Upper lobe of right lung (tissue), 1 donor: ENCODE results near the gene KLHL8. TPM values are rescaled to one million over a fixed set of nuclear protein-coding genes. Genes with fewer than 3 reads are reported as not detected.

Source experiments
- ATAC-seq: fragments of 200-7000 bp; cut with Tn5 transposase; one replicate; pipeline ENCODE4 v1.9.1; 2020; ENCODE audit warnings: mild to moderate bottlenecking, moderate library complexity
- DNase-seq: peaks from one replicate; pipeline ENCODE4 v3.0.0-alpha.2; 2020
- H3K27ac ChIP-seq: fragments of 200-600 bp; one replicate; pipeline ENCODE4 v1.8.0; 2022
- H3K27me3 ChIP-seq: fragments of 200-600 bp; one replicate; pipeline ENCODE4 v1.8.0; 2022; ENCODE audit warnings: mild to moderate bottlenecking
- H3K36me3 ChIP-seq: fragments of 200-600 bp; one replicate; pipeline ENCODE4 v1.8.0; 2022
- H3K4me1 ChIP-seq: fragments of 200-600 bp; one replicate; pipeline ENCODE4 v1.8.0; 2022
- H3K4me3 ChIP-seq: fragments of 200-600 bp; one replicate; pipeline ENCODE4 v1.8.0; 2022; ENCODE audit warnings: mild to moderate bottlenecking
- H3K9me3 ChIP-seq: fragments of 200-600 bp; one replicate; pipeline ENCODE4 v1.8.0; 2022
- intact Hi-C: fragments of 100-400 bp; cut with DNase I; formaldehyde crosslinking; loops from one replicate; pipeline ENCODE4 v1.11.0; 2022
- total RNA-seq: library from RNA; stranded (reverse); fragmentation: NEBNext Ultra II Directional; extraction: Animal tissue kit (Norgen Biotek cat#: 25700); gene quantifications from one replicate; pipeline ENCODE4 v1.2.1, GENCODE V29; 2021
- TF ChIP-seq, protein P1 (sequence below): fragments of 200-600 bp; IDR thresholded peaks from one replicate; pipeline ENCODE4 v1.8.0; 2022; ENCODE audit warnings: antibody characterized with exemption
- donor health status: DM: no; HTN: yes; CAD: no; lungs with severe emphysema.

Gene KLHL8
- total RNA-seq, 1 donor from 2014 or later, result 18.4 TPM

DNA sequence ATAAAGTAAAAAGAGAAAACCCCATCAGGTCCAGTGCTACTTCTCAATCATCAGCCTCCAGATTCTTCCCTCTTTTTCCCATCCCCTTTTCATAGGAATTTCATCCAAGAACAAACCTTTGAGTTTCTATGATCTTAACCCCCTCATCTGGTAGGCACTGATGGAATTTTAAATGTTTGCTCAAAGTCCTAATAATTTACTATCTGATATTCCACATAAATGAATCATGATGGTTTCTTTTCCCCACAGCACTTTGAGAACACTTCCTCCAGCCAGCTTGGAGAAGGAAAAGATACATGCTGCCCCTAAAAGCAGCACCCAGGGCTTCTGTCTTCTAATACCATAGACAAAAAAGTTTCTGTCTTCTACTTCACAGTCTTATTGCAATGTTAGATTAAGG is 19.4 kb upstream of the KLHL8 start:
- no peaks in the 10 kb centered on the region for H3K36me3 ChIP-seq
- TF ChIP-seq, protein P1, sequence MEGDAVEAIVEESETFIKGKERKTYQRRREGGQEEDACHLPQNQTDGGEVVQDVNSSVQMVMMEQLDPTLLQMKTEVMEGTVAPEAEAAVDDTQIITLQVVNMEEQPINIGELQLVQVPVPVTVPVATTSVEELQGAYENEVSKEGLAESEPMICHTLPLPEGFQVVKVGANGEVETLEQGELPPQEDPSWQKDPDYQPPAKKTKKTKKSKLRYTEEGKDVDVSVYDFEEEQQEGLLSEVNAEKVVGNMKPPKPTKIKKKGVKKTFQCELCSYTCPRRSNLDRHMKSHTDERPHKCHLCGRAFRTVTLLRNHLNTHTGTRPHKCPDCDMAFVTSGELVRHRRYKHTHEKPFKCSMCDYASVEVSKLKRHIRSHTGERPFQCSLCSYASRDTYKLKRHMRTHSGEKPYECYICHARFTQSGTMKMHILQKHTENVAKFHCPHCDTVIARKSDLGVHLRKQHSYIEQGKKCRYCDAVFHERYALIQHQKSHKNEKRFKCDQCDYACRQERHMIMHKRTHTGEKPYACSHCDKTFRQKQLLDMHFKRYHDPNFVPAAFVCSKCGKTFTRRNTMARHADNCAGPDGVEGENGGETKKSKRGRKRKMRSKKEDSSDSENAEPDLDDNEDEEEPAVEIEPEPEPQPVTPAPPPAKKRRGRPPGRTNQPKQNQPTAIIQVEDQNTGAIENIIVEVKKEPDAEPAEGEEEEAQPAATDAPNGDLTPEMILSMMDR, result no peak
- H3K9me3 ChIP-seq, result peaks cover 12% of the 10 kb centered on the region
- DNase-seq (no peak), ATAC-seq (no peak)
- intact Hi-C loops, result loop anchor here (5.0 to 10.0 kb wide), 2 partner anchors 75 to 318 kb away; no protein-coding TSS in a partner anchor
- no peaks in the 10 kb centered on the region for H3K27me3 ChIP-seq
- no peaks in the 10 kb centered on the region for H3K4me1 ChIP-seq
- no peak overlapping the region for H3K4me3 ChIP-seq
- no peak overlapping the region for H3K27ac ChIP-seq

DNA sequence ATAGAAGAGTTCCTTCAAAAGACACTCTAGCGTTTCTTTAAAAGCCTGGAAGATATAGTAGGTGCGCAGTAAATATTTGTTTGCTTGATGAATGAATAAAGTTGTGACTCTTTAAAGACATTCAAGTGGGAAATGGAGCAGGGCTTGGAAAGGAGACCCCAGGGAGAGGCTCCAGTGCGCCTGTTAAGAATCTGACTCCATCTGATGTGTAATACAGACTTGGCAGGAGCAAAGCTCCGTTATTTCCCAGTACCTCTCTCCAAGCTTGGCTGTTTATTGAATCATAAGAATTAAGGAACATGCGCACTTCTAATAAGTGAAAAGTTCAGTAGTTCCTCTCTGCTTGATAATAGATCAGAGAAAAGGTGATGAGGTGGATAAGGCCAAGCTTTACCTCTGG is 18.8 kb upstream of the KLHL8 start:
- ATAC-seq (no peak), DNase-seq (no peak)
- H3K9me3 ChIP-seq, result peaks cover 12% of the 10 kb centered on the region
- no peak overlapping the region for H3K4me3 ChIP-seq
- TF ChIP-seq, protein P1, result no peak
- H3K27ac ChIP-seq, result no peak overlapping the region
- no peaks in the 10 kb centered on the region for H3K27me3 ChIP-seq
- no peaks in the 10 kb centered on the region for H3K36me3 ChIP-seq
- H3K4me1 ChIP-seq, result no peaks in the 10 kb centered on the region
- intact Hi-C loops, result loop anchor here (5.0 to 10.0 kb wide), 2 partner anchors 74 to 317 kb away; no protein-coding TSS in a partner anchor

GRCh38 chr4:87236861-87237260 is 16.4 kb upstream of the KLHL8 start:
- Histone ChIP-seq H3K4me1 (no peaks in the 10 kb centered on the region), H3K27ac (no peak overlapping the region), H3K36me3 (no peaks in the 10 kb centered on the region), H3K4me3 (no peak overlapping the region), H3K9me3 (no peaks in the 10 kb centered on the region), H3K27me3 (no peaks in the 10 kb centered on the region)
- ATAC-seq (no peak), DNase-seq (no peak)
- TF ChIP-seq, protein P1, result no peak
- intact Hi-C loops, result loop anchor here (5.0 to 10.0 kb wide), 2 partner anchors 72 to 315 kb away; no protein-coding TSS in a partner anchor

DNA sequence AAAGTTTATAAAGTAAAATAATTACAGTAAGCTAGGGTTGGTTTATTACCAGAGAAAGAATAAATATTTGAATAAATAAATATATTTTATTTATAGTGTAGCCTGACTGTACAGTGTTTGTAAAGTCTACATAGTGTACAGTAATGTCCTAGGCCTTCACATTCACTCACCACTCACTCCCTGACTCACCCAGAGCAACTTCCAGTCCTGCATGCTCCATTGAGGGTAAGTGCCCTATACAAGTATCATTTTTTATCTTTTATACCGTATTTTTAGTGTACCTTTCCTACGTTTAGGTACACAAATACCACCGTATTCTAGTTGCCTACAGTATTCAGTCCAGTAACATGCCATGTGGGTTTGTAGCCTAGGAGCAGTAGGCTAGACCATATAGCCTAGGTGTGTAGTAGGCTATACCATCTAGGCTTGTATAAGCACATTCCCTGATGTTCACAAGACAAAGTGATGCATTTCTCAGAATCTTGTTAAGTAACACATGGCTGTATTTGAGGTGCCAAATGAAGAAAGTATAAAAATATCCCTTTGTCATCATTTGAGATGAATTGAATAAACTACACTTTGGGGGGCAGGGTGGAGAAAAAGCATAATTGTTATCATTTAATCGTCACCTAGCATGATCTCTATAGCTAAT is 14.7 kb upstream of the KLHL8 start:
- DNase-seq (no peak), ATAC-seq (no peak)
- TF ChIP-seq, protein P1, result no peak
- Histone ChIP-seq H3K27ac (no peak overlapping the region), H3K4me1 (peaks cover 2% of the 10 kb centered on the region), H3K36me3 (no peaks in the 10 kb centered on the region), H3K27me3 (no peaks in the 10 kb centered on the region), H3K4me3 (peak overlapping the region; percentile 53), H3K9me3 (no peaks in the 10 kb centered on the region)
- intact Hi-C loops, result loop anchor here (5.0 to 10.0 kb wide), 2 partner anchors 70 to 313 kb away; no protein-coding TSS in a partner anchor

- ATAC-seq, result no peak
- Histone ChIP-seq H3K4me3 (no peak overlapping the region), H3K27ac (no peak overlapping the region), H3K4me1 (peaks cover 6% of the 10 kb centered on the region), H3K9me3 (no peaks in the 10 kb centered on the region), H3K27me3 (no peaks in the 10 kb centered on the region), H3K36me3 (no peaks in the 10 kb centered on the region)
- DNase-seq, result no peak
- TF ChIP-seq, protein P1, result no peak
- intact Hi-C loops, result loop anchor here (10.0 kb wide), 1 partner anchor 67 kb away; no protein-coding TSS in a partner anchor
Observed at GRCh38 chr4:87232216-87232615, 11.8 kb upstream of the KLHL8 start.
